GM12892 (cell line): ENCODE data around the gene CARS1.

Experiments
- POLR2AphosphoS5 ChIP-seq: IDR thresholded peaks from 2 replicates; pipeline ENCODE4 v1.6.1; 2011; ENCODE audit warnings: low read depth, low read length, control low read depth
- TAF1 ChIP-seq: IDR thresholded peaks from 2 replicates; pipeline ENCODE4 v1.6.1; 2011; ENCODE audit warnings: low read depth, mild to moderate bottlenecking, control low read depth, low read length, borderline replicate concordance

DNA sequence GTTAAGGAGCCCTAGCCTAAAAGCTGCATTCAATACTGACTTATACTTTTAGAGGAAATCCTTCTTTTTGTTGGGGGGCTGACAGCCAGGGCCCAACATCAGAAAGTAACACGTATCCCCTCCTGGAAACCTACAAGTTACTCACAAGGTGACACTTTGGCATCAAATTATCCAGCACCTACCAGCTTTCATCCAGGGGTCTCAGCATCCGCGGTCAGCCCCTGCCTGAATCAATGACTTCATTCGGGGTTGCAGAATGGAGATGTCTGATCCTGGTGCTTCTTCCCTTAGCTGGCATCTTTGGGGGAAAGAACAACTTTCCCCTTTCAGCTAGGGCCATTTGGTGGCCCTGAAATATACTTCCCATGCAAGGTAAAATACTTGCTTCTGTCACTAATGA lies 59.8 kb downstream of the CARS1 start:
- TF ChIP-seq TAF1: no peak
- TF ChIP-seq POLR2AphosphoS5: no peak
